ENCODE results near the gene FADS6.

FADS6 gene

GRCh38 chr17:74892974-74893911 is at the start of gene FADS6:
Gene FADS6, minus strand, starts transcription at chr17:74893633. Its CDS starts 38 bp downstream, at chr17:74893595.
- FAIRE-seq: no peak

GRCh38 chr17:74941128-74941725 is 47.8 kb upstream of the FADS6 start:
- no peak for FAIRE-seq

- FAIRE-seq: no peak
Observed at GRCh38 chr17:74939534-74939933, 46.1 kb upstream of the FADS6 start.

- no peak for FAIRE-seq
Observed at GRCh38 chr17:74938194-74938950, 44.9 kb upstream of the FADS6 start.

GRCh38 chr17:74937064-74938051 is 43.9 kb upstream of the FADS6 start:
- FAIRE-seq: no peak

GRCh38 chr17:74936470-74936799 is 43.0 kb upstream of the FADS6 start:
- no peak for FAIRE-seq

GRCh38 chr17:74935585-74936469 is 42.4 kb upstream of the FADS6 start, which contains the start of gene OTOP3:
Gene OTOP3, plus strand, starts transcription at chr17:74935898. Its CDS starts 24 bp downstream, at chr17:74935922.
- no peak for FAIRE-seq

GRCh38 chr17:74935048-74935447 is 41.6 kb upstream of the FADS6 start:
- FAIRE-seq: no peak

GRCh38 chr17:74930535-74931036 is 37.2 kb upstream of the FADS6 start:
- no peak for FAIRE-seq

GRCh38 chr17:74928786-74929185 is 35.4 kb upstream of the FADS6 start:
- no peak for FAIRE-seq

GRCh38 chr17:74925242-74925641 is 31.8 kb upstream of the FADS6 start:
- FAIRE-seq: no peak

- no peak for FAIRE-seq
Observed at GRCh38 chr17:74924250-74924948, 31.0 kb upstream of the FADS6 start, which contains the start of gene OTOP2. Gene OTOP2, plus strand, starts transcription at chr17:74924273. Its CDS starts 360 bp downstream, at chr17:74924633.

- FAIRE-seq: no peak
Observed at GRCh38 chr17:74923538-74924249, 30.3 kb upstream of the FADS6 start.

- FAIRE-seq: no peak
Observed at GRCh38 chr17:74922694-74923537, 29.5 kb upstream of the FADS6 start, which contains the start of gene USH1G. Gene USH1G, minus strand, starts transcription at chr17:74923255. Its CDS starts 182 bp downstream, at chr17:74923073.

GRCh38 chr17:74922172-74922571 is 28.7 kb upstream of the FADS6 start:
- FAIRE-seq: no peak

- no peak for FAIRE-seq
Observed at GRCh38 chr17:74921769-74922168, 28.3 kb upstream of the FADS6 start.

- no peak for FAIRE-seq
Observed at GRCh38 chr17:74921026-74921681, 27.7 kb upstream of the FADS6 start.

- no peak for FAIRE-seq
Observed at GRCh38 chr17:74920642-74921025, 27.2 kb upstream of the FADS6 start.
